T-helper 2 cell treated with Interferon-gamma antibody and Interleukin-4, amounts not matched to agents 5 μg/mL and 100 μg/mL, for 36 hours (primary cell): Measurements from ENCODE around the gene CLHC1.
"Not testable (repeated sequence)": the region's sequence is repeated elsewhere in the genome, so short reads cannot be mapped to it uniquely, and the experiment has no call there.

Experiments used
- DNase-seq: peaks from one replicate; pipeline ENCODE4 v3.0.0; 2021; ENCODE audit warnings: low spot score
- H3K27ac Mint-ChIP-seq: one replicate; pipeline ENCODE4 v1.8.0; 2021; ENCODE audit warnings: mild to moderate bottlenecking, mixed read lengths
- H3K27me3 Mint-ChIP-seq: one replicate; pipeline ENCODE4 v1.8.0; 2021; ENCODE audit warnings: low read depth, mixed read lengths
- H3K36me3 Mint-ChIP-seq: one replicate; pipeline ENCODE4 v1.8.0; 2021; ENCODE audit warnings: low read depth, mixed read lengths
- H3K4me1 Mint-ChIP-seq: one replicate; pipeline ENCODE4 v1.8.0; 2021; ENCODE audit warnings: low read depth, mixed read lengths
- H3K4me3 Mint-ChIP-seq: one replicate; pipeline ENCODE4 v1.8.0; 2022; ENCODE audit warnings: mild to moderate bottlenecking, moderate library complexity, mixed read lengths
- H3K9me3 Mint-ChIP-seq: one replicate; pipeline ENCODE4 v1.8.0; 2021; ENCODE audit warnings: mixed read lengths

CLHC1 gene

GRCh38 chr2:55146263-55146662 lies 85.8 kb downstream of the CLHC1 start:
- no peak overlapping the region for H3K4me3 Mint-ChIP-seq
- peaks cover 8% of the 10 kb centered on the region for H3K9me3 Mint-ChIP-seq
- no peak overlapping the region for H3K27ac Mint-ChIP-seq
- no peaks in the 10 kb centered on the region for H3K27me3 Mint-ChIP-seq
- peaks cover 1% of the 10 kb centered on the region for H3K36me3 Mint-ChIP-seq
- peaks cover 5% of the 10 kb centered on the region for H3K4me1 Mint-ChIP-seq
- no peak for DNase-seq

- H3K4me3 Mint-ChIP-seq, result no peak overlapping the region
- no peak for DNase-seq
- H3K27me3 Mint-ChIP-seq, result no peaks in the 10 kb centered on the region
- H3K27ac Mint-ChIP-seq, result no peak overlapping the region
- H3K9me3 Mint-ChIP-seq, result peaks cover 8% of the 10 kb centered on the region
- H3K36me3 Mint-ChIP-seq, result peaks cover 1% of the 10 kb centered on the region
- peaks cover 5% of the 10 kb centered on the region for H3K4me1 Mint-ChIP-seq
Measured at GRCh38 chr2:55144922-55145820, 86.9 kb downstream of the CLHC1 start.

DNA sequence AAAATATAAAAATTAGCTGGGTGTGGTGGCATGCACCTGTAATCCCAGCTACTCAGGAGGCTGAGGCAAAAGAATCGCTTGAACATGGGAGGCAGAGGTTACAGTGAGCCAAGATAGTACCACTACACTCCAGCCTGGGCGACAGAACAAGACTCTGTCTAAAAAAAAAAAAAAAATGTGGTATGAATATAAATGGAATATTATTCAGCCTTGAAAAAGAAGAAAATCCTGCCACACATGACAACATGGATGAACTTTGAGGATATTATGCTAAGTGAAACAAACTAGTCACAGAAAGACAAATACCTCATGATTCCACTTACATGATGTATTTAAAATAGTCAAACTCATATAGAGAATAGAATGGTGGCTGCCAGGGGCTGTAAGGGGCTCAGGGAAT lies 88.4 kb downstream of the CLHC1 start:
- not testable (repeated sequence) for H3K9me3 Mint-ChIP-seq, H3K4me3 Mint-ChIP-seq, H3K27me3 Mint-ChIP-seq, H3K4me1 Mint-ChIP-seq, H3K36me3 Mint-ChIP-seq, H3K27ac Mint-ChIP-seq, DNase-seq

DNA sequence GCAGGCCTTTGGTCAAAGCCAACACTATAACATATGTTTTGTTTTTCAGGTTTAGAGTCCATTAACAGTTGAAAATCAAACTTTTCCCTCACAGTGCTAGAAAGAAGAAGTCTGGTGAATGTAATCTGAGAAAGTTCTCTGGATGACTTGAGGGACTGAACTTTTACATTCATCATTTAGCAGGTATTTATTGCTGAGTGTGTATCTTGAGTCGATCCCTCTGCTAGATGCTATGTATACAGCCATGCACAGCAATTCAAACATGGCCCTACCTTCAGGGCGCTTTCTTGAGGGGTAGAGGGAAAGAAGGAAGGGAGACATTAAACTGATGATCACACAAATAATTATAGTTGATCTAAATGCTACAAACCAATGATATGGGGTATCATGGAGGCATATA lies 89.6 kb downstream of the CLHC1 start:
- Mint-ChIP-seq H3K4me1 (peaks cover 5% of the 10 kb centered on the region), H3K9me3 (peaks cover 8% of the 10 kb centered on the region), H3K4me3 (no peak overlapping the region), H3K27ac (no peak overlapping the region), H3K36me3 (peaks cover 1% of the 10 kb centered on the region), H3K27me3 (no peaks in the 10 kb centered on the region)
- no peak for DNase-seq

DNA sequence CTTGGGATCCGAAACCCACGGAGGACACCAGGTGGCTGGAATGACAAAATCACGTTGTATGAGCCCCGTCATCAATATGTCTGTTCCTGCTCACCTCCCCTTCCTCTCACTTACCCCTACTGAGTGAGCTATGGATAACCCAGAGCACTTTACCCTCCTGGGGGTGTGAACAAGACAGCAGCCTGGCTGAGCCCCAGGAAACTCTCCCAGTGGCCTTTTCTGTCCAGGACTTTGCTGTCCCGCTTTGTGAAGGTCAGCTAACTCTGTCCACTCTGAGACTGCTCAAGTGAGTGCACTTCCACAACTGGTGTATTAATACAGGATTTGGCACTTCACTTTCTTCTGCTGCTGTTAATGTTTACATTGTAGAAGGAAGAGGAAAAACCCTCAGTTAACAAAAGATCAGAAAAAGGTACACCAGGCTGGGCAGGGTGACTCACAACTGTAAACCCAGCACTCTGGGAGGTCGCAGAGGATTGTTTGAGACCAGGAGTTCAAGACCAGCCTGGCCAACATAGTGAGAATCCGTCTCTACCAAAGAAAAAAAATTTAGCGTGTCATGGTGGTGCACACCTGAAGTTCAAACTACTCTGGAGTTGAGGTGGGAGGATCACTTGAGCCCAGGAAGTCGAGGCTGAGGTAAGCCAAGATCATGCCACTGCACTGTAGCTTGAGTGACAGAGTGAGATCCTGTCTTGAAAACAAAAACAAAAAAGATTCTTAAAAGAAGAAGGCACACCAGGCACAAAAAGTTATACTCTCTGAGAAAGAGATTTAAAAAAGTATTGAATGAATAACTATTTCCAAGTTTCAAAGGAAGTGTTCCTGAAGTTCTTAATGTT lies 90.3 kb downstream of the CLHC1 start:
- Mint-ChIP-seq H3K4me1 (peaks cover 7% of the 10 kb centered on the region), H3K9me3 (peaks cover 8% of the 10 kb centered on the region), H3K27me3 (no peaks in the 10 kb centered on the region), H3K36me3 (peaks cover 1% of the 10 kb centered on the region), H3K27ac (peak overlapping the region; percentile 56), H3K4me3 (no peak overlapping the region)
- DNase-seq, result no peak

GRCh38 chr2:55140316-55141219 lies 91.5 kb downstream of the CLHC1 start:
- peaks cover 10% of the 10 kb centered on the region for H3K4me1 Mint-ChIP-seq
- H3K9me3 Mint-ChIP-seq, result peaks cover 8% of the 10 kb centered on the region
- no peaks in the 10 kb centered on the region for H3K27me3 Mint-ChIP-seq
- no peak for DNase-seq
- H3K27ac Mint-ChIP-seq, result no peak overlapping the region
- H3K4me3 Mint-ChIP-seq, result no peak overlapping the region
- H3K36me3 Mint-ChIP-seq, result peaks cover 1% of the 10 kb centered on the region

DNA sequence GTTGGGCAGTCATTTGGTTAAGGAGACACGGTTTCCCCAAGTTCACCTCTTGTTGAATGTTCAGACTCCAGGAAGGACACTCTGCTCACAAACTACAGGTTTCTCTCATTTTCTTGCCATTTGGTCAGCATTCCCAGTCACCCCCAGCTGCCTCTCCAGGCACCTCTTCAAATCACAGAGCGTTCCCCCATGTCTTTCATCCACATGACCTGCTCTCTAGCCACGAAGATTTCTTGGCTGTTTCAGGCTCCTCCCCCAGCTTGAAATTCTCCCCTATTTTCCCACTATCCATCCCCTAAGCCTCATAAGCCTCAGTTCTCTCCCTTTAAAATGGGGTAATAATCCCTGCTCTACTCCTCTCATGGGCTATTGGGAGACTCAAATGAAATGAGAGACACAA lies 92.8 kb downstream of the CLHC1 start:
- Mint-ChIP-seq H3K36me3 (peaks cover 2% of the 10 kb centered on the region), H3K9me3 (peaks cover 8% of the 10 kb centered on the region), H3K4me1 (peaks cover 15% of the 10 kb centered on the region), H3K27me3 (no peaks in the 10 kb centered on the region), H3K4me3 (no peak overlapping the region), H3K27ac (no peak overlapping the region)
- no peak for DNase-seq

DNA sequence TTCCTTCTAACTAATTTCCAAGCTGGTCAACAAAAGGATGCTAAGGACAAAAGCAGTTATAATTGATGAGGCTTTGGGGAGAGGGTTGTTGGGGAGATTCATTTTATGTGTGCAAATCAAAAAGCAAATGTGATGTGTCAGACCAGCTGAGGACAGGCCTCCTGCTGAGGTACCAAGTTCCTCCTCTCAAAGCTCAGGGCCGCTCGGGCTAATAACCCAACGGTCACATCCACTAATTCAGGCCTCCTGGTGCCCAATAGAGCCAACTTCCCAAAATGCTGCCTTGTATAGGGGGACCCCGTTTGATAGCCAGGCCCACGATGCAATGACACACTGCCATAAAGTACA lies 93.2 kb downstream of the CLHC1 start:
- Mint-ChIP-seq H3K4me3 (no peak overlapping the region), H3K4me1 (peaks cover 19% of the 10 kb centered on the region), H3K36me3 (peaks cover 4% of the 10 kb centered on the region), H3K9me3 (peaks cover 6% of the 10 kb centered on the region), H3K27me3 (no peaks in the 10 kb centered on the region), H3K27ac (no peak overlapping the region)
- no peak for DNase-seq

DNA sequence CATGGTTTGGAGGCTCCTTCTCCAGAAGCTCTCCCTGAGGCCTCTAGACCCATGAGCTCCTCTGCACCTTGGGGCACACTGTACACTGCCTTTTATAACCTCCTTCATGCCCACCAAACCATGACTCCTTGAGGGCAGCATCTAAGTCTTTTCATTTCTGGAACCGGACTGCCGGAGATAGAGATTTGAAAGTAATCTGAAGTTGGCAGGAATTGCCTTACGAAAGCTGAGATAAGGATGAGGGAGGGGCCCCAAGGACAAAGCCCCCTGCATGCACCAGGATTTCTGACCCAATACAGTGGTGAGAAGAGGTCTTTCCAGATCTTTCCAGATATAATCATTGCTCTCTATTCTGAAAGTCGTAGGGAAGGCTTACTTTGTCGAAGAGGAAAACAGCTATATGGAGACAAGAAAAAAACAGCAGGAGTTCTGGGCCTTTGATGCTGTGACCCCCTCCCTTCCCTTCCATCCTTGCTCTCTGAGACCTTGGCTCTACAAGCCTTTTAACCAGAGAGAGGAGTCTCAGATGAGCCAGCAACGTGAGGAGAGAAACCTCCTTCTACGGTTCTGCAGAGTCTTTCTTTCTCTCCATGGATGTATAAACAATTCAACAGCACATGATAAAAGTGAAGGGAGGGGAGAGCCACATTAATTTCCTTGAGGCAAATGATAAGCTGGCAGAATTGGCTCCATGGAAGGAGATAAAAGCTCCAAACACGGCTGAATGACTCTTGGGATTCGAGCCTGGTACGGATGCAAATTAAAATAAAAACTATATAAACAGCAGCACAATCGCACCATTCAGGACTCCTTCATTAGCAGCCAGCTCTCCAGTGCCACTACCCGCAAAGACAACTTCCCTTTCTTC lies 93.8 kb downstream of the CLHC1 start:
- DNase-seq, result no peak
- Mint-ChIP-seq H3K36me3 (peaks cover 6% of the 10 kb centered on the region), H3K27me3 (no peaks in the 10 kb centered on the region), H3K4me3 (no peak overlapping the region), H3K9me3 (peaks cover 6% of the 10 kb centered on the region), H3K4me1 (peaks cover 25% of the 10 kb centered on the region), H3K27ac (no peak overlapping the region)

DNA sequence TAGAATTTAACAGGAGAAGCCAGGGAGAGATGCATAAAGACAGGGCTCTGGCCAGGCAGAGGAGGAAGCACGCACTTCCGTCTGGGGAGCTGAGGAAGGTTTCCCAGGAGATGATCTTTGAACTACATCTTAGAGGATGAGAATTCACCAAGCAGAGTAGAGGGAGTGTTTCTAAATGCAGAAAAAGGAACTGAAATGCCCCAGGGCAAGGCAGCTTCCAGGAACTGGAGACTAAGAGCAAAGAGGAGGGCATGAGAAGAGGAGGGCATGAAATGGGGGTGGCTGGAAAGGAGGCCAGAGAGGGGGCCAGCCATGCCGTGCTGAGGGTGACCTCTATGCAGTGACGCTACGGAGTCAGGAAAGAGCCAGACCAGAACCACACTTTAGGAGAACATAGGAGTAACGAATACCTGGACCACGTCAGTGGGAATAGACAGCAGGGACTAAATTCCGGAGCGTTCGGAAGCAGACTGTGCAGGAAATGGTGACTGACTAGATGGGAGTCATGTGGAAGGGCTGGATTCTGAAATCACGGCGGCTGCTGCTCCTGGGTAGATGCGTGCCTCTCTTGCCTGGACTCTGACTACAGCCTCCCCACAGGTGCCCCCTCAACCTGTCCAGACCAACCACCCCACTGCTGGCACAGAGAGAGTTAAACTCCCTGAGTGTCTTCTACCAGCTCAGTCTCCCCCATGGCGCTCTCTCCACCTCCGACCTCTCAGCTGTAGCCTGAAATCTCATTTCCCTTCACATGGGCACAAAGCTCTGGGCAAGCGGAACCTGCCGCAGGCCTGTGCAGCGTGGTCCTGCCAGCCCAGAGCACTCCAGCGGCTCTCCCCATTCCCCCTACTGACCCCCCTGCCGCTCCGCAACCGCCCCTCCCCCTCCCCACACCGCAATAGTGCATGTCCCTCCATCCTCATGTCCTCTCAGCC lies 94.8 kb downstream of the CLHC1 start:
- Mint-ChIP-seq H3K27me3 (no peaks in the 10 kb centered on the region), H3K36me3 (peaks cover 6% of the 10 kb centered on the region), H3K9me3 (peaks cover 7% of the 10 kb centered on the region), H3K4me1 (peaks cover 26% of the 10 kb centered on the region), H3K4me3 (no peak overlapping the region), H3K27ac (no peak overlapping the region)
- no peak for DNase-seq

DNA sequence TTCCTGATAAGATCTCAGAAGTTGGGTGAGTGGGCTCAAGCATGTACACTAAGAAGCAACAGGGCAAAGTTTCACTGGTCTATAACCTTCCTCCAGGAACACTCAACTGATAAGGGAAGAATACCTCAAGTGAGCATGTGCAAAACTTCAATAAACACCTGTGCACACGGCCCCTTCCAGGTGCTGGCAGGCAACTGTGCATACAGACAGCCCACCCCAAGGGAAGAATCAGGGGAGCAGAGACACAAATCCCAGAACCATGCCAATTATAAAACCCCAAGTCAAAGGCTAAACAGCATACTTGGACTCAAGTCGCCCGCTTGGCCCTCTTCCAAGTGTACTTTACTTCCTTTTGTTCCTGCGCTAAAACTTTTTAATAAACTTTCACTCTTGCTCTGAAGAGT lies 96.0 kb downstream of the CLHC1 start:
- no peaks in the 10 kb centered on the region for H3K27me3 Mint-ChIP-seq
- DNase-seq, result no peak
- peaks cover 4% of the 10 kb centered on the region for H3K9me3 Mint-ChIP-seq
- H3K4me3 Mint-ChIP-seq, result no peak overlapping the region
- H3K4me1 Mint-ChIP-seq, result peaks cover 21% of the 10 kb centered on the region
- no peak overlapping the region for H3K27ac Mint-ChIP-seq
- peaks cover 5% of the 10 kb centered on the region for H3K36me3 Mint-ChIP-seq

- DNase-seq, result no peak
- peaks cover 21% of the 10 kb centered on the region for H3K4me1 Mint-ChIP-seq
- no peak overlapping the region for H3K4me3 Mint-ChIP-seq
- no peaks in the 10 kb centered on the region for H3K27me3 Mint-ChIP-seq
- H3K27ac Mint-ChIP-seq, result no peak overlapping the region
- H3K36me3 Mint-ChIP-seq, result peaks cover 5% of the 10 kb centered on the region
- H3K9me3 Mint-ChIP-seq, result peaks cover 4% of the 10 kb centered on the region
Measured at GRCh38 chr2:55135491-55135890, 96.6 kb downstream of the CLHC1 start.
